HFFc6 (cell line): Measurements from ENCODE around the gene MORN5. TPM values are rescaled to one million over a fixed set of nuclear protein-coding genes. Genes with fewer than 3 reads are reported as not detected.

ENCODE experiments used
- DNase-seq: peaks from one replicate; pipeline ENCODE4 v3.0.0-alpha.2; 2018
- H3K27ac Mint-ChIP-seq: 2 replicates; pipeline ENCODE4 v1.8.0; 2020; ENCODE audit warnings: mild to moderate bottlenecking, mixed read lengths
- H3K27me3 Mint-ChIP-seq: 2 replicates; pipeline ENCODE4 v1.8.0; 2021; ENCODE audit warnings: mild to moderate bottlenecking, moderate library complexity, mixed read lengths; ENCODE audit not compliant: insufficient read depth
- H3K36me3 Mint-ChIP-seq: 2 replicates; pipeline ENCODE4 v1.8.0; 2021; ENCODE audit warnings: low read depth, mixed read lengths
- H3K4me1 Mint-ChIP-seq: 2 replicates; pipeline ENCODE4 v1.8.0; 2020; ENCODE audit warnings: low read depth, mixed read lengths
- H3K4me3 Mint-ChIP-seq: 2 replicates; pipeline ENCODE4 v1.8.0; 2020; ENCODE audit warnings: mild to moderate bottlenecking, moderate library complexity, mixed read lengths
- H3K9me3 Mint-ChIP-seq: 2 replicates; pipeline ENCODE4 v1.8.0; 2020; ENCODE audit warnings: mild to moderate bottlenecking, mixed read lengths
- total RNA-seq, 6 experiments: library from RNA; stranded (reverse); fragmentation: NEBNext Ultra II Directional; extraction: Animal tissue kit (Norgen Biotek cat#: 25700); gene quantifications; 2 replicates in 1 of 6; 3 replicates in 5 of 6; pipeline ENCODE4 v1.2.3, GENCODE V29; 2021
- TF ChIP-seq, protein P1 (sequence below): fragments of 200-600 bp; sonication (generic); IDR thresholded peaks from 2 replicates; pipeline ENCODE4 v1.5.0; 2021; ENCODE audit warnings: antibody characterized with exemption, mild to moderate bottlenecking

MORN5 gene
- total RNA-seq, 6 experiments from 2014 or later, result not detected

DNA sequence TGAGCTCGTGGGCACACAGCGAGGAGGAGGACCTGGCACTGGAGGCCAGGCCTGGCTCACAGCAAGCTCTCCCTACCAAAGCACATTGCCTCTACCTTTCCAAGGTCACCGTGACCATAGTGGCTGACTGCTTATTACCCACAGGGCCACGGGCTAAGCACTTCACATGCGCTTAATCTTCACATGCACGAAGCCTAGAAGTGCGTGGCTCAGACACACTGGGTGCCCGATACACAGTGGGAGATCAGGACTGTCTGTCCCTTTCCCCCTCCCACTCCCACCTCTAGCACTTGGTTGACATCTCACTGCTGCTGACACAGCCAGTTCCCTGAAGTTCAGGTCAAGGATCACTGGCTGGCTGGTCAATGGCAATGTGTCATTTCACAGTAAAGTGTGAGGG is 45.5 kb downstream of the MORN5 start:
- H3K27me3 Mint-ChIP-seq, result peaks cover 21% of the 10 kb centered on the region

DNA sequence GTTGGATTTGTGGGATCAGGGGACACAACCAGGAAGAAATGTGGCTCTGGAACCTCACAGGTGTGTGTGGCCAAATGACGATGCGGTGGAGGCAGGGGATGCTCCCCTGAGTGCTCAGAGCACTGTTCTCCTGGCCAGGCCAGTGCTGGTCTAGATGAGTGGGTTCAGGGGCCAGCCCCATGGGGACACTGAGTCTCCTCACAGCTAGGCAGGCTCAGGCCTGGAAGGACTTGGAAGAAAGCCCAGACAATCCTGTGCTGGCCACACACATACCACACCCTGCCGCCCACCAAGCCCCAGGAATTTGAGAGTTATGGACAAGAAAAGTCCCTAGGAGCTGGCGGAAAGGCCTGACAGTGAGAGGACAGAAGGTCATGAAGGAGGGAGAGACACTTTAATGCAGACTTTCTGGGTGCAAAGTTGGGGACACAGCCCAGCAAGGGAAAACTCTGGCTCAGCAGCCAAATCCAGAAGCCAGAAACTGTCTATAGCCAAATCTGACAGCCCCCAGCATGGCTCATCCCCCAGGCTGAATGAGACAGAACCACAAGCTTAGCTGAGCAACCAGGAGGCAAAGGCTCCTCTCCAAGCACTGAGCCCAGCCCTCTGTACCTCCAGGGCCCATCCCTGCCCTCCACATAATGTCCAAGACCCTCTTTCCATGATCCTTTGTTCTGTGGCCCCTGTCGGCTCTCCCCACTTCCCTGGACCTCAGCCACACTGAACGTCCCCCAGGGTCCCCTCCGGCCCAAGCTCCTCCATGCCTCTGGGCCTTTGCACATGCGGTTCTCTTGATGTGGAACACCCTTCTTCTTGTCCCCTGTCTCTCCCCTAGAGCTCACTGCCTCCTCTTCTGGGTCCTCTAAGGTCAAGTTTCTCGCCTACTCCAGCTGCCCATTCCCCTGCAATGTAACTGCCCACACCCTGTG is 46.7 kb downstream of the MORN5 start:
- Mint-ChIP-seq H3K4me1 (peaks cover 19% of the 10 kb centered on the region), H3K9me3 (no peaks in the 10 kb centered on the region), H3K4me3 (no peak overlapping the region), H3K27me3 (peaks cover 30% of the 10 kb centered on the region), H3K36me3 (no peaks in the 10 kb centered on the region), H3K27ac (no peak overlapping the region)
- TF ChIP-seq, protein P1, sequence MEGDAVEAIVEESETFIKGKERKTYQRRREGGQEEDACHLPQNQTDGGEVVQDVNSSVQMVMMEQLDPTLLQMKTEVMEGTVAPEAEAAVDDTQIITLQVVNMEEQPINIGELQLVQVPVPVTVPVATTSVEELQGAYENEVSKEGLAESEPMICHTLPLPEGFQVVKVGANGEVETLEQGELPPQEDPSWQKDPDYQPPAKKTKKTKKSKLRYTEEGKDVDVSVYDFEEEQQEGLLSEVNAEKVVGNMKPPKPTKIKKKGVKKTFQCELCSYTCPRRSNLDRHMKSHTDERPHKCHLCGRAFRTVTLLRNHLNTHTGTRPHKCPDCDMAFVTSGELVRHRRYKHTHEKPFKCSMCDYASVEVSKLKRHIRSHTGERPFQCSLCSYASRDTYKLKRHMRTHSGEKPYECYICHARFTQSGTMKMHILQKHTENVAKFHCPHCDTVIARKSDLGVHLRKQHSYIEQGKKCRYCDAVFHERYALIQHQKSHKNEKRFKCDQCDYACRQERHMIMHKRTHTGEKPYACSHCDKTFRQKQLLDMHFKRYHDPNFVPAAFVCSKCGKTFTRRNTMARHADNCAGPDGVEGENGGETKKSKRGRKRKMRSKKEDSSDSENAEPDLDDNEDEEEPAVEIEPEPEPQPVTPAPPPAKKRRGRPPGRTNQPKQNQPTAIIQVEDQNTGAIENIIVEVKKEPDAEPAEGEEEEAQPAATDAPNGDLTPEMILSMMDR, result no peak
- peak; percentile 69 for DNase-seq

More for the DNA sequence above, 45.5 kb downstream of the MORN5 start:
- TF ChIP-seq, protein P1, result no peak
- H3K4me1 Mint-ChIP-seq, result peaks cover 24% of the 10 kb centered on the region
- no peaks in the 10 kb centered on the region for H3K36me3 Mint-ChIP-seq
- no peak for DNase-seq
- H3K9me3 Mint-ChIP-seq, result no peaks in the 10 kb centered on the region
- no peak overlapping the region for H3K4me3 Mint-ChIP-seq
- H3K27ac Mint-ChIP-seq, result no peak overlapping the region

DNA sequence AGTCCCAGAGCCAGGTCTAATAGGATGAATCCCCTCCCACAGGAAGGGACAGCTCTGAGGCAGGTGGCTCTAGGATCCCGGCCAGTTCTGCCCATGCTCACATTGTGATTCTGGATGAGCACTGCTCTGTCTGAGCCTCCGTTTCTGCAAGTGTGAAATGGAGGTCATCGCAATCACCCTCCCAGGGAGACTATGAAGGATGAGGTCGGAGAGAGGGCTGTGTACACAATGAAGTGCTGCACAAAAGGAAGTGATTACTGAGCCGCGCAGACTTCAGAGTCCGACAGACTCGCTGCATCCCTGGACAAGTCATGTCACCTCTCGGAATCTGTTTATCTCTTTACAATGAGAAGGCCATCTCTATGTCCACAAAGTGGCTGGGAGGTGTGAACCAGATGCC is 47.4 kb downstream of the MORN5 start:
- TF ChIP-seq, protein P1, result no peak
- Mint-ChIP-seq H3K27me3 (peaks cover 37% of the 10 kb centered on the region), H3K4me1 (peaks cover 13% of the 10 kb centered on the region), H3K9me3 (no peaks in the 10 kb centered on the region), H3K36me3 (no peaks in the 10 kb centered on the region), H3K4me3 (no peak overlapping the region), H3K27ac (no peak overlapping the region)
- DNase-seq, result no peak

DNA sequence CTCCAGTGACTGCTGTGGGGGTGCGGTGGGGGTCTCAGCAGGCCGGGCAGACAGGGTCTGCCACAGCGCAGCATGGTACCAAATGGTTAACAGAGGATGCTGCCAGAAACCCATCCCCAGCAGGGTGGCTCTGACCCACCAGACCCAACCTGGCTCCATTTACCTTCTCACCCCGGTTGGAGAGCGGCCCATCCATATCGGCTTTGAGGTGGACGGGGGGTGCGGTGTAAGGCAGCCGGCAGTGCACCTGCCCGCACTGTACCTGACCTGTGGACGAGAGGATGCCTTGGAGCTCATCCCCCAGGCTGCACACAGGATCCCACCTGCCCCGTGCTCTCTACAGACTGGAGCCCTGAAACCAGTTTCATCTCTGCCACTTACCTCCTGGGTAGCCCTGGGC is 49.7 kb downstream of the MORN5 start:
- Mint-ChIP-seq H3K9me3 (no peaks in the 10 kb centered on the region), H3K27me3 (peaks cover 56% of the 10 kb centered on the region), H3K27ac (no peak overlapping the region), H3K36me3 (no peaks in the 10 kb centered on the region), H3K4me1 (peaks cover 15% of the 10 kb centered on the region), H3K4me3 (no peak overlapping the region)
- TF ChIP-seq, protein P1, result no peak
- DNase-seq, result no peak

DNA sequence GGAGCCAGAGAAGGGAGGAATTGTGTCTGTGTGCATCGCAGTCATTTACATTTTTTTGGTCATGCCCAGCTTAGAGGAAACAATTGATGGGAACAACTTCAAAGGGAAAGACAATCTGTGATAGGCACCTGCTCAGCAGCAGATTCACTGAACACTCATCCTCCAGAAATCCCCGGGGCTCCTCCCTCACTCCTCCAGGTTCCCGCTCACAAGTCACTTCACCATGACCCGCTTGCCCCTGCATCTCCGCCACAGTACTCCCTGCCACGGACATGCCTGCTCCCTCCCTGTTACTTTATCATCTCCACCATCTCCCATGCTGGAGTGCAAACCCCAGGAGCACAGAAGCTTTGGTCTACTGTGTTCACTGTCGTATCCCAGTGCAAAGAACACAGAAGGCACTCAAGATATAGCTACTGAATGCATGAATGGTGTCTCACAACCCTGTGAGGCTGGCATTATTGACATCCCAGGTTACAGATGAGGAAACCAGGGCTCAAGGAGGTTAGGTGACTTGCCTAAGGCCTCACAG is 52.8 kb downstream of the MORN5 start:
- no peaks in the 10 kb centered on the region for H3K36me3 Mint-ChIP-seq
- no peak for DNase-seq
- no peaks in the 10 kb centered on the region for H3K9me3 Mint-ChIP-seq
- H3K4me3 Mint-ChIP-seq, result no peak overlapping the region
- TF ChIP-seq, protein P1, result no peak
- peaks cover 79% of the 10 kb centered on the region for H3K27me3 Mint-ChIP-seq
- no peak overlapping the region for H3K27ac Mint-ChIP-seq
- H3K4me1 Mint-ChIP-seq, result peaks cover 7% of the 10 kb centered on the region; the same call in 1 of the 2 replicates
